ENCODE data around the gene NFKBIE.

- TF ChIP-seq RARB (CRISPR knock-in tag; IDR thresholded peaks at IDR 0.05), result no peak
- TF ChIP-seq, protein P1, sequence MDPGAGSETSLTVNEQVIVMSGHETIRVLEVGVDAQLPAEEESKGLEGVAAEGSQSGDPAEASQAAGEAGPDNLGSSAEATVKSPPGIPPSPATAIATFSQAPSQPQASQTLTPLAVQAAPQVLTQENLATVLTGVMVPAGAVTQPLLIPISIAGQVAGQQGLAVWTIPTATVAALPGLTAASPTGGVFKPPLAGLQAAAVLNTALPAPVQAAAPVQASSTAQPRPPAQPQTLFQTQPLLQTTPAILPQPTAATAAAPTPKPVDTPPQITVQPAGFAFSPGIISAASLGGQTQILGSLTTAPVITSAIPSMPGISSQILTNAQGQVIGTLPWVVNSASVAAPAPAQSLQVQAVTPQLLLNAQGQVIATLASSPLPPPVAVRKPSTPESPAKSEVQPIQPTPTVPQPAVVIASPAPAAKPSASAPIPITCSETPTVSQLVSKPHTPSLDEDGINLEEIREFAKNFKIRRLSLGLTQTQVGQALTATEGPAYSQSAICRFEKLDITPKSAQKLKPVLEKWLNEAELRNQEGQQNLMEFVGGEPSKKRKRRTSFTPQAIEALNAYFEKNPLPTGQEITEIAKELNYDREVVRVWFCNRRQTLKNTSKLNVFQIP (CRISPR knock-in tag; IDR thresholded peaks at IDR 0.05; ENCODE audit: borderline replicate concordance, low read depth), result no peak
- no peak for TF ChIP-seq OSR1 (CRISPR knock-in tag; IDR thresholded peaks at IDR 0.05)
- TF ChIP-seq ARNTL (CRISPR knock-in tag; IDR thresholded peaks at IDR 0.05; ENCODE audit: borderline replicate concordance, low read depth), result no peak
- TF ChIP-seq ZNF70 (CRISPR knock-in tag; IDR thresholded peaks at IDR 0.05), result no peak
- TF ChIP-seq, protein P2, sequence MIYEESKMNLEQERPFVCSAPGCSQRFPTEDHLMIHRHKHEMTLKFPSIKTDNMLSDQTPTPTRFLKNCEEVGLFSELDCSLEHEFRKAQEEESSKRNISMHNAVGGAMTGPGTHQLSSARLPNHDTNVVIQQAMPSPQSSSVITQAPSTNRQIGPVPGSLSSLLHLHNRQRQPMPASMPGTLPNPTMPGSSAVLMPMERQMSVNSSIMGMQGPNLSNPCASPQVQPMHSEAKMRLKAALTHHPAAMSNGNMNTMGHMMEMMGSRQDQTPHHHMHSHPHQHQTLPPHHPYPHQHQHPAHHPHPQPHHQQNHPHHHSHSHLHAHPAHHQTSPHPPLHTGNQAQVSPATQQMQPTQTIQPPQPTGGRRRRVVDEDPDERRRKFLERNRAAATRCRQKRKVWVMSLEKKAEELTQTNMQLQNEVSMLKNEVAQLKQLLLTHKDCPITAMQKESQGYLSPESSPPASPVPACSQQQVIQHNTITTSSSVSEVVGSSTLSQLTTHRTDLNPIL (CRISPR knock-in tag; IDR thresholded peaks at IDR 0.05; ENCODE audit: low read depth), result no peak
- no peak for TF ChIP-seq ZFP3 (CRISPR knock-in tag; IDR thresholded peaks at IDR 0.05)
- no peak for TF ChIP-seq TSHZ2 (CRISPR knock-in tag; IDR thresholded peaks at IDR 0.05)
- TF ChIP-seq ESRRG (CRISPR knock-in tag; IDR thresholded peaks at IDR 0.05), result no peak
- no peak for TF ChIP-seq BACH2 (CRISPR knock-in tag; IDR thresholded peaks at IDR 0.05; ENCODE audit: borderline replicate concordance)
- no peak for TF ChIP-seq ZC3H10 (CRISPR knock-in tag; IDR thresholded peaks at IDR 0.05)
- no peak for TF ChIP-seq ISL1 (CRISPR knock-in tag; IDR thresholded peaks at IDR 0.05)
- no peak for TF ChIP-seq GLIS3 (CRISPR knock-in tag; IDR thresholded peaks at IDR 0.05)
- no peak for TF ChIP-seq ZNF565 (CRISPR knock-in tag; conservative IDR thresholded peaks at IDR 0.05; ENCODE audit: low read depth)
These were observed 19.5 kb upstream of the NFKBIE start for GRCh38 chr6:44284867-44285266.

Data from SK-N-SH treated with all-trans-retinoic acid at 6 μM for 48 hours (cell line).